IPS-11a (cell line): Measurements from ENCODE around the gene ATP13A5.

Experiments used
- H3K4me3 ChIP-seq: one replicate; pipeline ENCODE4 v1.5.1; 2013; ENCODE audit warnings: low read depth, low read length, control low read depth

The ATP13A5 gene, protein sequence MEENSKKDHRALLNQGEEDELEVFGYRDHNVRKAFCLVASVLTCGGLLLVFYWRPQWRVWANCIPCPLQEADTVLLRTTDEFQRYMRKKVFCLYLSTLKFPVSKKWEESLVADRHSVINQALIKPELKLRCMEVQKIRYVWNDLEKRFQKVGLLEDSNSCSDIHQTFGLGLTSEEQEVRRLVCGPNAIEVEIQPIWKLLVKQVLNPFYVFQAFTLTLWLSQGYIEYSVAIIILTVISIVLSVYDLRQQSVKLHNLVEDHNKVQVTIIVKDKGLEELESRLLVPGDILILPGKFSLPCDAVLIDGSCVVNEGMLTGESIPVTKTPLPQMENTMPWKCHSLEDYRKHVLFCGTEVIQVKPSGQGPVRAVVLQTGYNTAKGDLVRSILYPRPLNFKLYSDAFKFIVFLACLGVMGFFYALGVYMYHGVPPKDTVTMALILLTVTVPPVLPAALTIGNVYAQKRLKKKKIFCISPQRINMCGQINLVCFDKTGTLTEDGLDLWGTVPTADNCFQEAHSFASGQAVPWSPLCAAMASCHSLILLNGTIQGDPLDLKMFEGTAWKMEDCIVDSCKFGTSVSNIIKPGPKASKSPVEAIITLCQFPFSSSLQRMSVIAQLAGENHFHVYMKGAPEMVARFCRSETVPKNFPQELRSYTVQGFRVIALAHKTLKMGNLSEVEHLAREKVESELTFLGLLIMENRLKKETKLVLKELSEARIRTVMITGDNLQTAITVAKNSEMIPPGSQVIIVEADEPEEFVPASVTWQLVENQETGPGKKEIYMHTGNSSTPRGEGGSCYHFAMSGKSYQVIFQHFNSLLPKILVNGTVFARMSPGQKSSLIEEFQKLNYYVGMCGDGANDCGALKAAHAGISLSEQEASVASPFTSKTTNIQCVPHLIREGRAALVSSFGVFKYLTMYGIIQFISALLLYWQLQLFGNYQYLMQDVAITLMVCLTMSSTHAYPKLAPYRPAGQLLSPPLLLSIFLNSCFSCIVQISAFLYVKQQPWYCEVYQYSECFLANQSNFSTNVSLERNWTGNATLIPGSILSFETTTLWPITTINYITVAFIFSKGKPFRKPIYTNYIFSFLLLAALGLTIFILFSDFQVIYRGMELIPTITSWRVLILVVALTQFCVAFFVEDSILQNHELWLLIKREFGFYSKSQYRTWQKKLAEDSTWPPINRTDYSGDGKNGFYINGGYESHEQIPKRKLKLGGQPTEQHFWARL

GRCh38 chr3:193378706-193379105 is at the start of gene ATP13A5:
ATP13A5 (minus strand) TSS chr3:193378753; CDS start chr3:193378725, 28 bp downstream.
- H3K4me3 ChIP-seq: no peak within 1 kb of the TSS

GRCh38 chr3:193418576-193419373 is 40.2 kb upstream of the ATP13A5 start:
- no peak overlapping the region for H3K4me3 ChIP-seq

- no peak overlapping the region for H3K4me3 ChIP-seq
Observed at GRCh38 chr3:193416629-193417028, 38.1 kb upstream of the ATP13A5 start.

GRCh38 chr3:193407688-193408087 is 29.1 kb upstream of the ATP13A5 start:
- H3K4me3 ChIP-seq: no peak overlapping the region

DNA sequence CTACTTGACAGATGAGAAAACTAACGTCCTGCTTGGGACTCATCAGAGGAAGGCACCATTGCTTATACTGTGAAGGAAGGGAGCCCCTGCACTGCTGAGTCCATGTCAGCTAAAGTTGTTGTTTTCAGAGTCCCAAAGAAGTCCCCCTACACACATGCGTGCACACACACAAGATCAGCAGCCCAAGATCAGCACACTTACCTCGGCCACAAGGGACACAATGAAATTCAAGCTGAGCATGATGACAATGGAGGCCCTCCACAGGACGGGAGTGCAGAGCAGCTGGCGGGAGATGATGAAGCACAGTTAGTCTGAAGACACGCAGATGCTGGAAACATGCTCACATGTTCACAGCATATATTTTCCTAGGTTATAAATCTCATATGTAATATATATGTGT is 28.6 kb upstream of the ATP13A5 start:
- no peak overlapping the region for H3K4me3 ChIP-seq

- no peak overlapping the region for H3K4me3 ChIP-seq
Observed at GRCh38 chr3:193403307-193403706, 24.8 kb upstream of the ATP13A5 start.

DNA sequence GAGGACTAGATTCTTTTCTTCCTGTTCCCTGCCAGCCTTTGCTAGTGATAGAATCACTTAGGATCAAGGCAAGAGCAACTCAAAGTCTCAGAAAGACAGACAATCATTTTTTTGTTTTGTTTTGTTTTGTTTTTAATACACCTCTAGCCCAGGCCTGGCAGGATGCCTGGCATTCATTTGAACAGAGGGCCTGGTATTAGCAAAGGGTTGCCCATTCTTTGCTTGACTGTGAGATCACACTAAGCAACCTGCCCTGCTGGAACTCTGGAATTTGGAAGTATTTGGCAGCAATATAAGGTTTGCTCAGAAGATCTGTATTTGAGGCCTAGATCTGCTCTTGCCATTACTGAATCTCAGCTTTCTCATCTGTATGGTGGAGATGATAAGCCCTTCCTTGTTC is 21.8 kb upstream of the ATP13A5 start:
- no peak overlapping the region for H3K4me3 ChIP-seq

DNA sequence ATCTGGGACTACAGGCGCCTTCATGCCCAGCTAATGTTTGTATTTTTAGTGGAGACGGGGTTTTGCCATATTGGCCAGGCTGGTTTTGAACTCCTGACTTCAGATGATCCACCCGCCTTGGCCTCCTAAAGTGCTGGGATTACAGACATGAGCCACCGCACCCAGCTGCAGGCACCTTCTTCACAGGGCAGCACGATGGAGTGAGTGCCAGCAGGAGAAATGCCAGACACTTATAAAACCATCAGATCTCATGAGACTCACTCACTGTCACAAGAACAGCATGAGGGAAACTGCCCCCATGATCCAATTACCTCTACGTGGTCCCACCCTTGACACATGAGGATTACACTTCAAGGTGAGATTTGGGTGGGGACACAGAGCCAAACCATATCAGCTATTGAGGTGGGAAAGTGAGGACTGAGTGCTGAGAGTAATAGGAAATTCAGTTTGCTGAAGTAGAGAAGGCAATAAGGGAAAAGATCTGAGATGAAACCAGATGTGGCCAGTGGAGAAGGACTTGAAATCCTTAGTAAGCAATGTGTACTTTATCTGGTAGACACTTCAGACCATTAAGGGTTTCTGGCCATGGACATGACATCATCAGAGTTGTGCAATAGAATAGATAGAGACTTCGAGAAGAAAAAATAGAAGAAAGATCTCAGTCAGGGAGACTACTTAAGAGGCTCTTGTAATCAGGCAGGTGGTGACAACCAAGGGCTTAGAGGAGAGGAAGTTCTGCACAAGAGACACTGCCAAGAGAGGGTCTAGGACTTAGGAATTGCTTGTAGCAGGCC is 18.1 kb upstream of the ATP13A5 start:
- no peak overlapping the region for H3K4me3 ChIP-seq

GRCh38 chr3:193391902-193392301 is 13.3 kb upstream of the ATP13A5 start:
- H3K4me3 ChIP-seq: no peak overlapping the region

DNA sequence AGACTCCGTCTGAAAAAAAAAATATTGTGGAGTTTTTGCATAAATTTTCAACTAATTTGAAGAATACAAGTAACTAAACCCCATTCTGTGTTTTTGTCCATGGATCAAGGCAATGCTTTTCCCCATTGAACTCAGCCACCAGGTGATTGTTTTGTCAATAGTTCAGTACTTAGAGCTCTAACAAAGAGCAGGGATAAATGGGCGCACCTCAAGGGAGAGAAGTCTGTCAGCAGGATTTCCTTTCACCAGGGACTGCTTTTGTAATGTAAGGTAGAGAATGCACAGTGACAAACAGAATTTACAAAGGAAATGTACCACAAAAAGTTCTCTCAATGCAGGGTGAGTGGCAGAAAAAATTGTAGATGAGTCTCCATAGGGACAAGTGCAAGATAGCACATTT is 10.8 kb upstream of the ATP13A5 start:
- H3K4me3 ChIP-seq: no peak overlapping the region

DNA sequence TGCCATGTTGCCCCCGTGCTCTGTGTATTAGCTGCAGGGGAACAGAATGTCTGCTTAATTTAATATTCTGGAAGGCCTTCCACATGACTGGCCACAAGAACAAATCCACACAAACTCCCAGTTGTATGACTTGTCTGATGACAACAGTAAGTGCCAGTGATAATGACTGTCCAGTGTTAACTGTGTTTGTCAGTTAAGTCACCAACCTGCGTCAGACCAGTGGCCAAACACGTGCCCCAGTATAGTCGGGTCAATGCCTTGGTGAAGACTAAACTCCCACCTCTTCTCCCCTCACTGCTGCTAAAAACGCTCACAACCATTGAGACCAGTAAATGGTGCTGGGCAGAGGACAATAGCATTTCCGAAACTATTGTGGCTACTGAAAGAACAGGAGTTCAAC is 9.8 kb upstream of the ATP13A5 start:
- H3K4me3 ChIP-seq: no peak overlapping the region

DNA sequence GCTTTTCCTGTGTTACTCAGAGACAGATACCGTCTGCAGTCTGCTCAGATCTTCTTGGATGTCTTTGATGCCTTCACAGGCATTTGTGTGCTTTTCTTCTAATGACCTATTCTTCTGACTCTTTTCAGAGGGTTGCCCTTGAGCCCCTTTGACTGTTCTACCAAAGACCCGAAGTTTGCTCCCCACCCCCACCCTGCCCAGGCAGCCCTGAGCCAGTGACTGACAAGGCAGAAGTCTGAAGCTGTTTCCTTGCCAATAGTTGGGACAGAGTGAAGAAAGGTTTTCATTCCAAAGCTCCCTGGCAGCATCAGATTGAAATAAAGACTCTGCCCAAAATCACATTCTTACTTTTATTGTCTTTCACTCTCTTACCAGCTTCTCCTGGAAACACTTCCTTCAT is 9.0 kb upstream of the ATP13A5 start:
- no peak overlapping the region for H3K4me3 ChIP-seq

DNA sequence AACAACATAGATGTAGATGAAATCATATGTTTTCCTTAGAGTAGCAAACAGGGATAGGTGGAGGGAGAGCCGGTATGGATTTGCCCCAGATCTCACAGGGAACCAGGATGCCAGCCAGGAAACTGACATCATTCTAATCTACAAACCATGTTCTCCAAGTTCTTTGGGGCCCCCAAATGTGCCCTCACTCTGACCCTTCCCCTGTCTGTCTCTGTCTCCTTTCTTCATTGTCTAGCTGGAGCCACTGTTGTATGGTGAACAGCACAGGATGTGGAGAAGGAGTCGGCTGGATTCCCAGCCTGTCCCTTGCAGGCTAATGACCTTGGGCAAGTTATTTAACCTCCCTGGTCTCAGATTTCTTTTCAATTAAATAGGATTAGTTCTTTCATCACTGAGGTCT is 962 bp downstream of the ATP13A5 start:
- no peak overlapping the region for H3K4me3 ChIP-seq

- H3K4me3 ChIP-seq: no peak overlapping the region
Observed at GRCh38 chr3:193375614-193376013, 2.9 kb downstream of the ATP13A5 start.

- no peak overlapping the region for H3K4me3 ChIP-seq
Observed at GRCh38 chr3:193372783-193373182, 5.8 kb downstream of the ATP13A5 start.

- H3K4me3 ChIP-seq: no peak overlapping the region
Observed at GRCh38 chr3:193367868-193368267, 10.7 kb downstream of the ATP13A5 start.

DNA sequence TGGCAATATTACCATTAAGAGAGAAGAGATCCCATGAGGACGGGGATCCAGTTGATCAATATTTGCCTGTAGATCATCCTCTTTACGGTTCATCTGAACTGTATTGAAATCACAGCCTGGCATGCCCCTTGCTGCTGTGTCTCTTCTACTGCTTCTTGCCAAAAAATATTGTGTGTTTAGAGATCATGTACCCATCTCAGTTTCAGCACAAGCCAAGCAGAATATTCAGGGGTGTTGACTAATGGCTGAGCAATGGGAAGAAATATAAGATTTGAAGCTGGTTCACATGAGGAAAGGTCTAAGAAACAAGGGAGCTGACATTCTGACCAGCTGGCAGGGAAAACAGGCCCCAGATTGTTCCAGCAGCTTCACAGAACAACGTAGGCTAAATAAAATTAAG is 21.3 kb downstream of the ATP13A5 start:
- H3K4me3 ChIP-seq: no peak overlapping the region

- no peak overlapping the region for H3K4me3 ChIP-seq
Observed at GRCh38 chr3:193354423-193354822, 24.1 kb downstream of the ATP13A5 start.

GRCh38 chr3:193350744-193351143 is 27.8 kb downstream of the ATP13A5 start:
- no peak overlapping the region for H3K4me3 ChIP-seq

DNA sequence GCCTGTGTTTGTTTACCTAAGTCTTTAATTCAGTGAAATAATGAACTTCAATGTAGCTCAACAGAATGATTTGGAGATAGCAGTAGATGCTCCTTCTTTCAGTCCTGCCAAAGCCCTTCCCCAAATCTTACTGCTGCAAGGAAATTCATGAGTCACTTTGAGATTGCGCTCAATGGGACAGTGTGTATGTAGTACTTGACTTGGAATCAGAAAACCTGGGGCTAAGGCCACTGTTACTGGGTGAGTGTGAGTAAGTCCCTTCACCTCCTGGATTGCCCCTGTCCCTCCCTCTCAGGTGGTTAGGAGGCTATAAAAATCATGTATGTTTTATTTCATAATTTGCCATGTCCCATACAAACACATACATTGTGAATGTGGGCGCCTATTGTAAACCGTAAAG is 29.9 kb downstream of the ATP13A5 start:
- no peak overlapping the region for H3K4me3 ChIP-seq
